ENCODE measurements around the gene CCNI.

- TF ChIP-seq GATA2 (IDR thresholded peaks at IDR 0.05; ENCODE audit: low read depth, low read length) (no peak), GATA3 (IDR thresholded peaks at IDR 0.05; ENCODE audit: low read depth, low read length) (no peak)
Measured at GRCh38 chr4:76998251-76998901, 77.4 kb downstream of the CCNI start.
